ENCODE results near the gene VTI1A.

DNA sequence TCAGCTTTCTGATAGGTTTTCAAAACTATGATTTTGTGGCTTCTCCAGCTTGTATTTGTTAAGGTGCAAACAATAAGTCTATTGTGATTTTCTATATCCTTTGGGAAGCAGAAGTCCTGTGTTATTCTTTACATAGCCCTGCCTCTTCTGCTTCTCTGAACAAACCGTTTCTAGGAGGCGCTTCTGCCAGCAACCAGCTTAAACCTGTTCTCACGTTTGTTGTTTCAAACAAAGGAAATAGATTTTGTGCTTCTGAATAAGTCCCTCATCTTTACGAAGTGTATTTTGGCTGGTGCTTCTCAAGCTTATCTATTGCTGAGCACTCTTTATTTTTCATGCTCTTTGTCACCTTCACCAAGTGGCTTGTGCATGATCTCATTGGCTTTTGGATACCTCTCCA, 61.0 kb downstream of the VTI1A start:
- TF ChIP-seq, protein P1, sequence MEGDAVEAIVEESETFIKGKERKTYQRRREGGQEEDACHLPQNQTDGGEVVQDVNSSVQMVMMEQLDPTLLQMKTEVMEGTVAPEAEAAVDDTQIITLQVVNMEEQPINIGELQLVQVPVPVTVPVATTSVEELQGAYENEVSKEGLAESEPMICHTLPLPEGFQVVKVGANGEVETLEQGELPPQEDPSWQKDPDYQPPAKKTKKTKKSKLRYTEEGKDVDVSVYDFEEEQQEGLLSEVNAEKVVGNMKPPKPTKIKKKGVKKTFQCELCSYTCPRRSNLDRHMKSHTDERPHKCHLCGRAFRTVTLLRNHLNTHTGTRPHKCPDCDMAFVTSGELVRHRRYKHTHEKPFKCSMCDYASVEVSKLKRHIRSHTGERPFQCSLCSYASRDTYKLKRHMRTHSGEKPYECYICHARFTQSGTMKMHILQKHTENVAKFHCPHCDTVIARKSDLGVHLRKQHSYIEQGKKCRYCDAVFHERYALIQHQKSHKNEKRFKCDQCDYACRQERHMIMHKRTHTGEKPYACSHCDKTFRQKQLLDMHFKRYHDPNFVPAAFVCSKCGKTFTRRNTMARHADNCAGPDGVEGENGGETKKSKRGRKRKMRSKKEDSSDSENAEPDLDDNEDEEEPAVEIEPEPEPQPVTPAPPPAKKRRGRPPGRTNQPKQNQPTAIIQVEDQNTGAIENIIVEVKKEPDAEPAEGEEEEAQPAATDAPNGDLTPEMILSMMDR (IDR thresholded peaks at IDR 0.05) = no peak
- TF ChIP-seq POLR2A (IDR thresholded peaks at IDR 0.05) = no peak

All from adrenal gland (tissue), 5 donors.